Suprapubic skin (tissue), 4 donors: ENCODE measurements around the gene C14orf180.

Experiments
- EP300 ChIP-seq: sonication (generic); formaldehyde crosslinking; IDR thresholded peaks from one replicate; pipeline ENCODE4 v1.6.1; 2017; ENCODE audit warnings: antibody characterized with exemption
- POLR2A ChIP-seq, 2 donors: fragments of 450-650 bp; IDR thresholded peaks; one replicate each; pipeline ENCODE4 v1.6.1; 2017; ENCODE audit warnings: antibody characterized with exemption in 2 of 2, mild to moderate bottlenecking in 2 of 2, moderate library complexity in 2 of 2
- POLR2AphosphoS5 ChIP-seq, 3 donors: sonication (generic); formaldehyde crosslinking; IDR thresholded peaks; one replicate each; pipeline ENCODE4 v1.6.1; 2017; ENCODE audit warnings: antibody characterized with exemption in 3 of 3

DNA sequence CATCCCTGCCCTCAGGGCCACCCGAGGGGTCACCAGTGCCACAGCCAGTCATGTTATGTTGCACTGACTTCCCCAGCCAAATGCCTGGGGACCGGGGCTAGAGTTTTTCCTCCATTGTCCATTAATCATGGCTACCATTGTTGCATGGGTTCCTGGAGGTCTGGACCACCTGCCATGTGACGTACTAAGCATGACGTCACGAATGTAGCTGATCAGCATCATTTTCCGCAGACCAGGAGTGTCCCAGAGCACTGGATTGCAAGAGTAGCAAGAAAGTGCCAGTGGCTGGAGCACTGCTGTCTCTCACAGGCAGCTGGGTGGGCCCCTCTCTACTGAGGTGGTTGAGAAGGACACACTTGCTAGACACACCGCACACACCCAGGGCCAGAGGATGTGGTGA lies 6.9 kb upstream of the C14orf180 start:
- TF ChIP-seq POLR2AphosphoS5 (IDR thresholded peaks at IDR 0.05) (no peak), EP300 (no peak), POLR2A (IDR thresholded peaks at IDR 0.05) (no peak)
